ENCODE results near the gene CDK5RAP2.

- TF ChIP-seq, protein P1, sequence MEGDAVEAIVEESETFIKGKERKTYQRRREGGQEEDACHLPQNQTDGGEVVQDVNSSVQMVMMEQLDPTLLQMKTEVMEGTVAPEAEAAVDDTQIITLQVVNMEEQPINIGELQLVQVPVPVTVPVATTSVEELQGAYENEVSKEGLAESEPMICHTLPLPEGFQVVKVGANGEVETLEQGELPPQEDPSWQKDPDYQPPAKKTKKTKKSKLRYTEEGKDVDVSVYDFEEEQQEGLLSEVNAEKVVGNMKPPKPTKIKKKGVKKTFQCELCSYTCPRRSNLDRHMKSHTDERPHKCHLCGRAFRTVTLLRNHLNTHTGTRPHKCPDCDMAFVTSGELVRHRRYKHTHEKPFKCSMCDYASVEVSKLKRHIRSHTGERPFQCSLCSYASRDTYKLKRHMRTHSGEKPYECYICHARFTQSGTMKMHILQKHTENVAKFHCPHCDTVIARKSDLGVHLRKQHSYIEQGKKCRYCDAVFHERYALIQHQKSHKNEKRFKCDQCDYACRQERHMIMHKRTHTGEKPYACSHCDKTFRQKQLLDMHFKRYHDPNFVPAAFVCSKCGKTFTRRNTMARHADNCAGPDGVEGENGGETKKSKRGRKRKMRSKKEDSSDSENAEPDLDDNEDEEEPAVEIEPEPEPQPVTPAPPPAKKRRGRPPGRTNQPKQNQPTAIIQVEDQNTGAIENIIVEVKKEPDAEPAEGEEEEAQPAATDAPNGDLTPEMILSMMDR (IDR thresholded peaks at IDR 0.05): no peak
- TF ChIP-seq POLR2AphosphoS5 (IDR thresholded peaks at IDR 0.05): no peak
- no peak for TF ChIP-seq POLR2A (IDR thresholded peaks at IDR 0.05)
Measured at GRCh38 chr9:120383999-120384924, 195.7 kb downstream of the CDK5RAP2 start.
